Measurements from ENCODE around the gene HEATR5B. TPM values are rescaled to one million over a fixed set of nuclear protein-coding genes. Genes with fewer than 3 reads are reported as not detected.
A peak's percentile ranks its signal among the peaks of the same experiment; 100 is the strongest.

The HEATR5B gene
- total RNA-seq, 2 donors from 2014 or later: 21.5 to 22.7 TPM

DNA sequence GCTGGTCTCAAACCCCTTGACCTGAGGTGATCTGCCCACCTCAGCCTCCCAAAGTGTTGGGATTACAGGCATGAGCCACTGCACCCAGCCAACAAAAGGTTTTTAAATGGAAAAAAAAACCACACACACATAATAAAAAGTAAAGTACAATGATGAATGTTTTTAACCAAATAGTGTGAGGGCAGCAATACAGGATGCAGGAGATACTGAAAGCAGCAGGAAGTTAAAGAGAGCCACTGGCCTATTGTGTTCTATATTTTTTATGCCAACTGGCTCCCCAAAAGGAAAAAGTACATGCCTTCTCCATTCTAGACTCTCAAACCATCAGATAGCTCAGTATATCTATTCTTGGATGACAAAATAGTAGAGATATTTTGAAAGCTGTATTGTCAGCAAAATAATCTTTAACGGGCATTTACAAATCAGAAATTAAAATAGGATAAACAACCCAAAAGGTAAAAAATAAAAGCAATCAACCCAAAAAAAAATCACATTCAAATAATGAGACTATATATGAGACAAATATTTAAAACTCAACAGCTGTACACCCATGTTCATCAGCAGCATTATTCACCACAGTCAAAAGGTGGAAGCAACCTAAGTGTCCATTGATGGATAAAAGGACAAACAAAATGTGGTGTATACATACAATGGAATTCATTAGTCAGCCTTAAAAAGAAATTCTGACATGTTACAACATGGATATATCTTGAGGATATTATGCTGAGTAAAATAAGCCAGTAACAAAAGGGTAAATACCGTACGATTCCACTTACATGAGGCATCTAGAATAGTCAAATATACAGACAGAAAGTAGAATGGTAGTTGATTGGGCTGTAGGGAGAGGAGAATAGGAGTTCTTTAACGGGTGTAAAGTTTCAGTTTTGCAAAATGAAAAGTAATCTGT is 26.4 kb upstream of the HEATR5B start:
- no peak overlapping the region for H3K9ac ChIP-seq (ENCODE audit: extremely low read depth, low read length, poor library complexity, severe bottlenecking)
- Mint-ChIP-seq H3K4me3 (no peak overlapping the region), H3K4me1 (peaks cover 2% of the 10 kb centered on the region)

DNA sequence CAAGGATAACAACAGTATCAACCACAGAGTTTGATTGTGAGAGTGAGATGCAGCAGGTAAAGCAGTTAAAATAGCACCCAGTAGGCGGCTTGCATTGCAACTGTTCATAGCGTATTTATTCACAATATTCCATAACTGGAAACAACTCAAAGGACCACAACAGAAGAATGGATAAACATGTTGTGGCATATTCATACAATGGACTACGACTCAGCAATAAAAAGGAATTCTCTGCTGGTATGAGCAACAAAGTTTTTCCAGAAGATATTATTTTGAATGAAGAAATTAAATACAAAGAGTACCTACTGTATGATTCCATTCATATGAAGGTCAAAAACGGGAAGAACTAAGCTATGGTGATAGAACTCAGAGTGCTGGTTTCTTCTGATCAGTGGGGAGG is 25.4 kb upstream of the HEATR5B start:
- Mint-ChIP-seq H3K9me3 (no peaks in the 10 kb centered on the region), H3K36me3 (ENCODE audit: low read depth) (peaks cover 53% of the 10 kb centered on the region), H3K4me3 (no peak overlapping the region), H3K4me1 (peaks cover 3% of the 10 kb centered on the region), H3K27ac (no peak overlapping the region), H3K27me3 (ENCODE audit: insufficient read depth) (no peaks in the 10 kb centered on the region)
- no peaks in the 10 kb centered on the region for H3K27me3 ChIP-seq (ENCODE audit: control insufficient read depth, insufficient read depth, low read length, poor library complexity, severe bottlenecking)
- TF ChIP-seq, protein P1, sequence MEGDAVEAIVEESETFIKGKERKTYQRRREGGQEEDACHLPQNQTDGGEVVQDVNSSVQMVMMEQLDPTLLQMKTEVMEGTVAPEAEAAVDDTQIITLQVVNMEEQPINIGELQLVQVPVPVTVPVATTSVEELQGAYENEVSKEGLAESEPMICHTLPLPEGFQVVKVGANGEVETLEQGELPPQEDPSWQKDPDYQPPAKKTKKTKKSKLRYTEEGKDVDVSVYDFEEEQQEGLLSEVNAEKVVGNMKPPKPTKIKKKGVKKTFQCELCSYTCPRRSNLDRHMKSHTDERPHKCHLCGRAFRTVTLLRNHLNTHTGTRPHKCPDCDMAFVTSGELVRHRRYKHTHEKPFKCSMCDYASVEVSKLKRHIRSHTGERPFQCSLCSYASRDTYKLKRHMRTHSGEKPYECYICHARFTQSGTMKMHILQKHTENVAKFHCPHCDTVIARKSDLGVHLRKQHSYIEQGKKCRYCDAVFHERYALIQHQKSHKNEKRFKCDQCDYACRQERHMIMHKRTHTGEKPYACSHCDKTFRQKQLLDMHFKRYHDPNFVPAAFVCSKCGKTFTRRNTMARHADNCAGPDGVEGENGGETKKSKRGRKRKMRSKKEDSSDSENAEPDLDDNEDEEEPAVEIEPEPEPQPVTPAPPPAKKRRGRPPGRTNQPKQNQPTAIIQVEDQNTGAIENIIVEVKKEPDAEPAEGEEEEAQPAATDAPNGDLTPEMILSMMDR (conservative IDR thresholded peaks at IDR 0.05): no peak
- H3K4me1 ChIP-seq (ENCODE audit: control insufficient read depth, insufficient read depth, low read length): no peaks in the 10 kb centered on the region
- WGBS, 2 experiments (ENCODE audit: insufficient coverage in 1 of 2, insufficient read length in 1 of 2): 94 to 100% methylated on average over 2 to 4 of the region's 4 CpGs
- no peak overlapping the region for H3K4me3 ChIP-seq (ENCODE audit: low read length)
- peaks cover 44% of the 10 kb centered on the region for H3K36me3 ChIP-seq (ENCODE audit: control insufficient read depth, insufficient read depth, low read length)
- H3K27ac ChIP-seq (ENCODE audit: low read depth, low read length): no peak overlapping the region
- no peak overlapping the region for H3K9ac ChIP-seq (ENCODE audit: extremely low read depth, low read length, poor library complexity, severe bottlenecking)
- no peaks in the 10 kb centered on the region for H3K9me3 ChIP-seq (ENCODE audit: control insufficient read depth, low read length)
- no peak for DNase-seq

More for the DNA sequence above, 26.4 kb upstream of the HEATR5B start:
- Histone ChIP-seq H3K36me3 (ENCODE audit: control insufficient read depth, insufficient read depth, low read length) (peaks cover 38% of the 10 kb centered on the region), H3K9me3 (ENCODE audit: control insufficient read depth, low read length) (no peaks in the 10 kb centered on the region), H3K4me1 (ENCODE audit: control insufficient read depth, insufficient read depth, low read length) (no peaks in the 10 kb centered on the region), H3K27ac (ENCODE audit: low read depth, low read length) (no peak overlapping the region), H3K4me3 (ENCODE audit: low read length) (no peak overlapping the region), H3K27me3 (ENCODE audit: control insufficient read depth, insufficient read depth, low read length, poor library complexity, severe bottlenecking) (no peaks in the 10 kb centered on the region)
- no peak overlapping the region for H3K27ac Mint-ChIP-seq
- no peaks in the 10 kb centered on the region for H3K9me3 Mint-ChIP-seq
- 94 to 98% methylated on average over 2 to 3 of the region's 4 CpGs for WGBS, 2 experiments (ENCODE audit: insufficient coverage in 1 of 2, insufficient read length in 1 of 2)
- H3K36me3 Mint-ChIP-seq (ENCODE audit: low read depth): peaks cover 50% of the 10 kb centered on the region
- no peaks in the 10 kb centered on the region for H3K27me3 Mint-ChIP-seq (ENCODE audit: insufficient read depth)
- DNase-seq: no peak
- TF ChIP-seq, protein P1 (conservative IDR thresholded peaks at IDR 0.05): no peak

DNA sequence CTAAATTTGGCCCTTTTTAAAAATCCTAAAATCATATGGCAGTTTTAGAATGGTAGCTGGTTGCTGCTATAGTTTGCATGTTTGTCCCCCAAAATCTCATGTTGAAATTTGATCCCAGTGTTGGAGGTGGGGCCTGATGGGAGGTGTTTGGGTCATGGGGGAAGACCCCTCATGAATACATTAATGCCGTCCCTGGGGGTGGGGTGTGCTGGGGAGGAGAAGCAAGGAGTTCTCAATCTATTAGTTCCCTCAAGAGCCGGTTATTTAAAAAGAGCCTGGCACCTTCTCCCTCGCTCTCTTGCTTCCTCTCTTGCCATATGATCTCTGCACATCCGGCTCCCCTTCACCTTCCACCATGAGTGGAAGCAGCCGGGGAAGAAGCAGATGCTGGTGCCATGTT is 21.0 kb upstream of the HEATR5B start:
- H3K4me3 ChIP-seq (ENCODE audit: low read length): no peak overlapping the region
- H3K4me1 Mint-ChIP-seq: peaks cover 3% of the 10 kb centered on the region

More for the DNA sequence above, 21.0 kb upstream of the HEATR5B start:
- Mint-ChIP-seq H3K27ac (peak overlapping the region; percentile 26), H3K4me3 (no peak overlapping the region), H3K27me3 (ENCODE audit: insufficient read depth) (no peaks in the 10 kb centered on the region), H3K9me3 (no peaks in the 10 kb centered on the region), H3K36me3 (ENCODE audit: low read depth) (peaks cover 44% of the 10 kb centered on the region)
- TF ChIP-seq, protein P1 (conservative IDR thresholded peaks at IDR 0.05): no peak
- Histone ChIP-seq H3K27me3 (ENCODE audit: control insufficient read depth, insufficient read depth, low read length, poor library complexity, severe bottlenecking) (no peaks in the 10 kb centered on the region), H3K4me1 (ENCODE audit: control insufficient read depth, insufficient read depth, low read length) (no peaks in the 10 kb centered on the region), H3K27ac (ENCODE audit: low read depth, low read length) (no peak overlapping the region), H3K9me3 (ENCODE audit: control insufficient read depth, low read length) (no peaks in the 10 kb centered on the region), H3K9ac (ENCODE audit: extremely low read depth, low read length, poor library complexity, severe bottlenecking) (no peak overlapping the region), H3K36me3 (ENCODE audit: control insufficient read depth, insufficient read depth, low read length) (peaks cover 39% of the 10 kb centered on the region)
- 90 to 92% methylated on average over 3 to 5 of the region's 5 CpGs for WGBS, 2 experiments (ENCODE audit: insufficient coverage in 1 of 2, insufficient read length in 1 of 2)
- no peak for DNase-seq

Data from endodermal cell (in vitro differentiated cells).